Activated CD4-positive, alpha-beta T cell treated with anti-CD3 and anti-CD28 coated beads for 1 hour (primary cell): Measurements from ENCODE around the gene PDE2A.

Experiments
- DNase-seq: peaks from one replicate; pipeline ENCODE4 v3.0.0-alpha.2; 2020

Gene PDE2A

DNA sequence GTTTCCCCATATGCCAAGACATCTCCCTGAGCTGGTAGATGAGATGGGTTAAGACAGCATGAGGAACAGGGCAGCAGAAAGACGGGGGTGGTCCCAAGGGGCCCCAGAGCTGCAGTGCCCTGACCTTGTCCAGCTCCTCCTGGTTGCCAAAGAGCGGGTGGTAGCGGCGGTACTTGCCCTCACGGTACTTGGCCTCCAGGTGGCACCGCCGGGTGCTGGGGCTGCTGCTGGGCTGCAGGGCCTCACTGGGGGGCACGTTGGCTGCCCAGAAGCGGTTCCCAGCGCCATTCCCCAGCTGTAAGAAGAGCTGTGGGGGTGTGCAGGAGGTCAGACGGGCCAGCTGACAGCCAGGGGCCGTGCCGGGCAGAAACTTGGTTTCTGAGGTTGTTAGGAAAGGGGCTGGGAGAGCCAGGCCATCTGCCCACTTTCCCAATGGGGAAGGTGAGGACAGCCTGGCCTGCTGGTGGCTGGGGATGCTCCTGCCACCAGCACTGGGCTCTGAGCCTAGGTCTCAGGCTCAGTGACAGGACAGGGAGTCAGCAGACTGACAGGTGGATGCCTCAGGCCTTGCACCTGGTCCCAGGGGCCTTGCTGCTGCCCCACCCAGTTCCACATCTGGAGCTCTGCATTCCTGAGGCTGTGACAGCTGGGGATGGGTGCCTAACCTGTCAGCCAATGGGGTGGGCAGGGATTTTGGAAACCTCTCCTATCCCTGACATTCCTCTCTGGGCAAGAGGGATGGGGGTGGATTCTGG, 30.0 kb upstream of the PDE2A start:
- DNase-seq: no peak

DNA sequence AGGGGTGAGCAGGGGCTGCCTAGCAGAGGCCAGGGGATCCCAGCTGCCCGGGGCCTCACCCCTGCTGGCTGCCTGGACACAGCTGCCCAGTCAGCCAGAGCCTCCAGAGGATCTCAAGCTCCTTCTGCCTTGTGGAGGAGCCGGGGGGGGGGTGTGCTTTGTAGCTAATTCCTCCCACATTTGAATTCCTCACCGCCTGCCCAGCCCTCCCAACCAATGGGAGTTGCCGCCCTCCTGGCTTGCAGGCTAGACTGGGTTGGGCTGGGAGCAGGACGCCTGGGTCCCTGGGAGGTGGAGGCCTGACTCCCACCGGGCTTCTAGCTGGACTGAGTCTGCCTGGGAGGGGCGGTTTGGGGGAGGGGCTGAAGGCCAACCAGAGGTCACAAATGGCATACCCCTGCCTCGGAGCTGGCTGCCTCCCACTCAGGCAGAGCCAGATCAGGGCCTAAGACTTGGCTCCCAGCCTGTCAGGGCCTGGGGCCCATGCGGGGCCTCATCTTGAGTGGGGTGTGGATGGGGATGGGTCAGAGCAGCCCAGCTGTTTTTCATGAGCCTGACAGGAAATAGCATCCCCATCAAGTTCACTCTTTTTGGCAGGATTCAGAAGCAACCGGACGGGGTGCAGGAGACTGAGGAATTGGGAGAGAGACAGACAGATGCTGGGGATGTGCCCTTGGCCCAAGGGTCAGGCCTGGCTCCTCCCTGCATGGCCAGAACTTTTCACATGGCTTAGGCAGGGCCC, 29.2 kb upstream of the PDE2A start:
- no peak for DNase-seq

DNA sequence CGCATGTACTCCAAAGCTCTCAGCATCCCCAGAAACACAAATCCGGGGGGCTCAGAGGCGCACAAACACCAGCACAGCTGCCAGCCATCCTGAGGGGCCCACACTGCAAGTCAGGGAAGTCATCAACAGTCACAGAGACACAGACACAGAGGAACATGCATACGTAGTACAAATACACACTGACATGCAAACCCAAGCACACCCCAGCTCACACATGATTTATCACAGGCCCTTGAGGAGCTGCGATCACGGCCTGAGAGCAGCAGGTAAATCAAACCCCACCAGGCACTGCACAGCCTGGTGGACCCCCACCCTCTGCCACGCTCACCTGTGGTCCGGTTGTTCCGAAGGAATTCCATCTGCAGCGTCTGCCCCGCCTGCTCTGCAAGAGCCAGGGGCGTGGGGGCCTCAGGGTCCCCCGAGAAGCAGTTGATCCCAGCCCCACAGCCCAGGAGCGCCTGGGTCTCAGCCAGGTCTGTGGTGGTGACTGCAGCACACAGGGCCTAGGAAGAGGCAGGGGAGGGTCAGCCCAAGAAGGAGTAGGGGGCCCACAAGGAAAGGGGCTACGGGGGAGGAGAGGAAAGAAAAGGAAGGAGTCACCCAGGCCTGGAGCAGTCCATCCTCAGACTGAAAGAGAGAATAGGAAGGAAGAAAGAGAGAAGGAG, 28.5 kb upstream of the PDE2A start:
- DNase-seq: no peak

DNA sequence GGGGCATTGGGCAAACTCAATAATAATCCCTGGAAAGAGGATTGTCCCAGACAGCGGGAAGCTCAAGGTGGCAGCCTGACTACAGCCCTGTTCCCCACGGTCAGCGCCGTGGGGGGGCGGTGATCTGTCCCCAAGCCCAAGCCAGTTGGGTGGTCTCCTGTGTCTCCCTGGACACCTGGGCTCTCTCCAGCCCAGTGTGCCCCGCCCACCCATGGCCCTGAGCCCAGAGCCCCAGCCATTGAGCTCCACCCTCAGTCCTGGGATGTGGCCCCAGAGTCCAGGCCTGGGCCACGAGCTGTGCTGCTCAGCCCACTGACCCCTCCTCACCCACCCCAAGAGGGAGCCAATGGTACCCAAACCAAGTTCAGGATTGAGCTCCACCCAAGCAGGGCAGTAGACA, 27.9 kb upstream of the PDE2A start:
- DNase-seq: no peak

DNA sequence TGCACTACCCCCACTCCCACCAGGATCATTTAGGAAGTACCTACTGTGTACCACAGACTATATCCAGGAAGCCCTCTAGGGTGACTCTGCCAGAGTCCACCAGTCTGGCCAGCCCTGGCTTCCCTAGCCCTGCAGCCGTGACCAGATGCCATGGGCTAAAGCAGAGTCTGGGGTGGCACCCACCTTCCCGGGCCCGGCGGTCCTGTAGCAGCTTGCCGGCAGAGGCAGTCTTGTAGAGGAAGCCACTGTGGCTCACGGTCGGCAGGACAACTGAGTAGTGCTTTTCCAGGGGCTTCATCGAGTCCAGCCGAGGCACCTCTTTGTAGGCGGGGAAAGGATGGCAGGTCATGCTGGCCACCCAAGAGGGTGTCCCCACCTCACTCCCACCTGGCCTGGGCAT, 27.2 kb upstream of the PDE2A start:
- DNase-seq: no peak

DNA sequence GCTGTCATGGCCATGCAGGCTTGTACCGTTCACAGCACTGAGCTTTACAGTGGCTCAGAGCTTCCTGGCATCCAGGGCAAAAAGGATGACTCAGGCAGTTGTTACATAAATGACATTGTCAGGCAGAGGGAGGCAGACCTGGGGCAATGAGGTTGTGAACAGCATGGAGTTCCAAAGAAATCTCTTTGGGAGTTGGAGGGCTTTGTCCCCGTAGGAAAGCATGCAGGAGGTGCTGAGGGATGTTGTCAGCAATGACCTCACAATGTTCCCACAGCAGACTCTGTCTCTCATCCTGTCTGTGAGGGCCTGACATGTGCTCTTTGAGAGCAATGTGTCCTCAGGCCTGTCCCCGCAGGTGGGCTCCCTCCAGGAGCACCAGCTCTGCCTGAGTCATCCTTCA, 25.9 kb upstream of the PDE2A start:
- no peak for DNase-seq

DNA sequence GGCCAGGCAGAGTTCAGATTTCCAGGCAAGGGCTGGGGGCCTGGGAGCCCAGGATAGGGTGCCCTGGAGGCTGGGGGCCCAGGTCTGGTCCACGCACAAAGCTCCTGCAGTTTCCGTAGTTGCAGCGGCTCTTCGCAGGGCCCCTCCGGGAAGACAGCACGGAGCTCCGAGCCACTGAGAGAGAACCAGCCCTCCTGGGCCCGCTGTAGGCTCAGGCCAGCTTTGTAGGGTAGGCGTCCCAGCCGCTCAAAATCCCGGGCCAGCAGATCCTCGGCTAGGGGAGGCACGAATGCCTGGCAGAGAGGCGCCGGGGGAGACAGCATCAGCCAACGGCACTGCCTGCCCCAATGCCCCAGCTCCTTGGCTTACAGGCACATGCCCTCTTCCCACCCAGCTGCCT, 23.6 kb upstream of the PDE2A start:
- DNase-seq: no peak

DNA sequence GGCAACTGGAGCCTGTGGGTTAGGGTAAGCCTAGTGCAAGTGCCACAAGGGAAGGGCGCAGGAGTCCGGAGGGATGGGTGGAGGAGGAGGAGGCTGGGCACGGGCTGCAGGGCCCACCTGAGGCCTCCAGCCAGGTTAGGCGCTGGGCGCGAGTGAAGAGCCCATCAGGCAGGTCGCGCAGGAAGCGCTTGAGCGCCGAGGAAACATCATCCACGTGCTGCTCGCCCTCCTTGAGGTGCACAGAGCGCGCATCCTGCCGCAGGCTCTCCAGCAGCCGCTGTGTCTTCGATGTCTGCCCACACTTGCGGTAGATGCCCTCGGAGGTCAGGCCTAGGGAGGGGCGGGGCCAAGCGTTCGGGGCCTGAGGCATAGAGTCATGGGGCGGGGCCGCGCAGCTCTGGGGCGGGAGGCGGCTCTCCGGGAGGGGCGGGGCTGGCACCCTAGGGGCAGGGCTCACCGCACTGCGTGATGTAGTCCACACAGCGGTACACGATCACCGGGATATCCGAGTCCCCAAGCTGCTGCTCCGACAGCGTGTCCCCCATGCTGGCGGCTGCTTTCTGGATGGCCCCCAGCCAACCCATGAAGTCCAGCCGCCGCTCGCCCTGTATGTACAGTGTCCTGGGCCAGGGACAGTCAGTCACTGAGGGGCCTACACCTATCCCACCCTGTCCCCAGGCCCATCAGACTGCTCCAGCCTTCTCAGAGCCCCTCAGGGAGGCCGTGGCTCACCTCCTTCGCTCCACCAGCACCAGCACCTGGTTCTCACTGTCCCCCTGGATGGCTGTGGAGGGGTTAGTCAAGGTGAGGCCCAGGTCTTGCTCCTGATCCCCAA, 22.9 kb upstream of the PDE2A start:
- DNase-seq: no peak

DNA sequence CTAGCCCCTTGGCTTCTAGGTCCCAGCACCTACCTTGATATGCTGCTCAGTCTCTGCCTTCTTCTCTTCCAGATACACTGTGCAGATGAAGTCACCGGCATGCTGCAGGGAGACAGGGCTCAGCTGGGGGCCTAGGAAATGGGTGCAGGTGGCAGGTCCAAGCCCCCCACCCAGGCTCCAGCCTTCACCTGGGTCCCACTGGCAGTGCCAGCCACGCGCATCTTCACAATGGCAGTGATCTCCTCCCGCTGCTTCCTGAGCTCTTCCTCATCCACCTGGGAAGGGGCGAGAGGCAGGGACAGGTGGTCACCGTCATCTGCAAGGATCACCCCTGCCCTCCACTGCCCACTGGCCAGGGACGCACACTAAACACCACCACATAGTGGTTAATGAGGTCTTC, 21.1 kb upstream of the PDE2A start:
- DNase-seq: no peak

DNA sequence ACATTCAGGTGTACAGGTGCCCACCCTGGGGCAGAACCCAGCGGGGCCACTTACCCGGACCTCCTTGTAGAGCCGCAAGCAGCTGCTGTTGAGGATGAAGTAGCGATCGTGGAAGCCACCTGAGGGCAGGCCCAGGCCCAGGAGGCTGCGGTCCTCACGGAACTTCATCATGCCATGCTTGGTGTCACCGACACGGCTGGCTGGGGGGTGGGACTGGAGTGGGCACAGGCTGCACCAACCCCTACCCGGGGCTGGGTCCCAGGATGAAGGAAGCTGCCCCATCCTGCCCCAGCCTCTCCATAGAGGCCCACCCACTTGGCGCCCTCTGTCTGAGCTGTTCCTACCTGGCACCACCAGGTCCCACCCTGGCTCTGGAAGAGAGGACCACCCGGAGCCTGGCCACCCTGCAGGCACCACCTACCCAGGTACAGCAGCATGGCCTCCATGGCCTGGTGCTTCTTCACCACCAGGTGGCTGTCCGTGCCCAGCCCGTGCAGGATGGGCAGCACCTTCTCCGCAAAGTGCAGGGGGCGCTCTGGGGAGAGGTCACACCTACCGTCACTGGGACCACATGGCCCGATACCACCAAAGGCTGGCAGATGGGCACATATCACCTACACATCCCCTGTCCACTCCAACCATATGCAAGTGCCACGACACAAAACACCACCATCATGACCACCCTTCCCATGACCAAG, 19.2 kb upstream of the PDE2A start:
- DNase-seq: no peak

DNA sequence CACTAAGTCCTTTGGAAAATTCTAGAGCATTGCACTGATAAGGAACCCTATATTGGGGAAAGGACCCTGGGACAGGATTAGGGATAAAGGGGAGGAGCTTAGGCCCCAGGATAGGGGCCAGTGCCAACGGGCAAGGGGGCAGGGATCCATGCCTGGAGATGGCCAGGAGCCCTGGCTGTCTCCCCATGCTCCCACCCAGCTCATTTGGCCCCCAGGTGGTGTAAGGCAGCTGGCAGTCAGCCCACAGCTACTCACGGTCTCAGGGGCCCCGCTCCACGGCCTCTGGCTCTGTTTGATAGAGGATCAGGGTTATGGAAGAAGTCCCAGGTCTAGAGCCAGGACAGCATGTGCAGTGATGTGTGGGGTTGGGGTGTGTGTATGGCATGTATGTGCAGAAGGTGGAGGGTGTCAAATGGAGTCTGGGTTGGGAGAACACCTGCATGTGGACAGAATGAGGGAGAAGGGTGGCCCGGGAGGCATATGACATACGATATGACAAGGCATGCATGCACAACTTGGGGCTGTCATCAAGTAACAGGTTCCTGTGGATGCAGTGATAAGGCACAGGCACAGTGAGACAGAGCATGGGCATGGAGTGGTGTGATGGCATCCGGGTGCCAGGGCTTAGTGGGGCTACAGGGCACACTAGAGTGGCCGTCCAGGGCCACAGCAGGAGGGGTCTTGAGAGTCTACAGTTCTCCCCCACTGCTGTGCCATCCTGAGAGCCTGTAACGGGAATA, 18.4 kb upstream of the PDE2A start:
- no peak for DNase-seq

DNA sequence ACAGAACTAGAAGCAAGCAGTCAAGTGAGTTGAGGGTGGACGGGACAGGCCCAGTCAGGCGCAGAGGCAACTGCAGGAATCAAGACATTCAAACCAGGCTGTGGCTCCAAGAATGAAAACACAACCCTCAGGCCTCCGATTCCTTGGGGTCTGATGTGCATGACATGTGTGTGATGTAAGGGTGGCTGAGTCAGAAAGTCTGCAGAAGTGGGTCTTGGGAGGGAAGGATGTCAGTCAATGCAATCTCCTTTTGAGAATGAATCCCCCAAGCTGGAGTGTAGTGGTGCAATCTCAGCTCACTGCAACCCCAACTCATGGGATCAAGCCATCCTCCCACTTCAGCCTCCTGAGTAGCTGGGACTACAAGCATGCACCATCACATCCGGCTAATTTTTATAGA, 15.9 kb upstream of the PDE2A start:
- no peak for DNase-seq

DNA sequence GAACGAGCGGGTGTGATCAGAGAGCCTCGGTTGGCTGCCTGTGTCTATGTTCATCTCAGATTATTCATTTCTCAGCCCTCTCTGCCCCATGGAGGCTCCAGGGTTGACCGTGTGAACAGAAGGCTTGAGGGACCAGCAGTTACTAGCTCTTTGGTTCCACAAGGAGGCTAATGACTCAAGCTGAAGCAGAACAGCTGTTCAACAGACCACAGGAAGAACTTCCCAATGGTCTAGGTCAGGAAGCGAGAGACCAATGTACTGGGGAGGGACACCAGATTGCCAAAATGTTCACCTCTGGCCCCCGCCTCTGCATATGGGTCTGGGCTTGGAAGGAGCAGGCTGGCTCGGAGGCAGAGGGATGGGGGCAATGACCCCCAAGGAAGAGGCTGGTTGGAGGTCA, 14.7 kb upstream of the PDE2A start:
- no peak for DNase-seq

DNA sequence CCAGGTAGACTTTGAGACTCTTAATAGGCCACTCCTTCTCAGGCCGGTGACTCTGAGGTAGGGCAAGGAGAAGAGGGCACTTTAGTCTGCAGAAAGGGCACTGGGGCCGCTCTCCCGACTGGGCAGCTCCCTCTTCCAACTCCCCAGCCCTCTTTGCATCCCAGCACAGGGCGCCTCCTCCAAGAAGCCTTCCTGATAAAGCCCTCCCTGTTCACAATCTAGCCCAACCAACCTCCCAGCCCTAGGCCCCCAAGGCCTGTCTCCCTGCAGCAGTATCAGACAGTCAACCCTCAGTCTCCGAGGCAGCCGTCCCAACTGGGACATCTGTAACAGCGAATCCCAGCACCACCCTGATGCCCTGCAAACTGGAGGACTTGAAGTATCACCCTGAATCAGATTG, 14.3 kb upstream of the PDE2A start:
- DNase-seq: no peak

DNA sequence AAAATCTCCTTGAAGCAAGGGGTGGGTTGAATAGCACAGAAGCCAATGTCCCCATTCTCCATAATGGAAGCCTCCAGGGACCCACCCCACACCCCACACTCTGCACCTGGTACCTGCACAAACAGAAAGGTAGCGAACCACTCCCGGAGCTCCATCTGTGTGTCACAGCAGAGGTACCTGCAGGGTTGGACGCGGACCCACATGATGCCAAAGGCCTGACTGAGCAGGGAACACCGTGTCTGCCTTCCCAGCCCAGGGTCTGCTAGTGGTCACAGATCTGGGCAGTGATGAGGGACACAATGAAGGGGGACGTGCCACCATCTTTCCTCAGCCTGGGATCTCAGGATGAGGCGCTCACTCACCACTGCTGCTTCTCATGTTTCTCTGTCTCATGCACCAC, 13.1 kb upstream of the PDE2A start:
- DNase-seq: no peak

DNA sequence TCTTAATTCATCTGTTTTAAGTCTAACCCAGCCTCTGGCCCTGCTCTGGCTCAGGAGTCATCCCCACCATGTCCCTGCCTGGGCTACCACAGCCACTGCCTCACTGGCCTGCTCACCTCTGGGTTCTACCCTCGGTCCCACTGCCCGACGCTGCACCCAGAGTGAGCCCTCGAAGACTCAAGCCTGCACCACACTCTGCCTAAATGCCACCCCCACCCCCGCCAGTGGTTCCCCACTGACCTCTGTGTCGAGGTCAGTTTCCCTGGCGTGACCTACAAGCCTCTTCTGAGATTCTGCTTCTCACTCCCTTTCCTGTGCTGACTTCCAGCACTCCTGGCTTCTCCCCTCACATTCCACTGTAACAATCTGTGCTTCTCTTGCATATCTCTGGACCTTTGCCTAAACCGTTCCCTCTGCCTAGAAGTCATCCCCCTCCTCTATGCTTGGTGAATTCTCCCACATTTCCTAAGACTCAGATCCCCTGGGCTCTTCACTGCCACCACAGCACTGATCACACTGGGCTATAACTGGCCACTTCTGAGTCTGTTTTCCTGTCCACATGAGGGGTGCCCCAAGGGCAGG, 12.5 kb upstream of the PDE2A start:
- no peak for DNase-seq

DNA sequence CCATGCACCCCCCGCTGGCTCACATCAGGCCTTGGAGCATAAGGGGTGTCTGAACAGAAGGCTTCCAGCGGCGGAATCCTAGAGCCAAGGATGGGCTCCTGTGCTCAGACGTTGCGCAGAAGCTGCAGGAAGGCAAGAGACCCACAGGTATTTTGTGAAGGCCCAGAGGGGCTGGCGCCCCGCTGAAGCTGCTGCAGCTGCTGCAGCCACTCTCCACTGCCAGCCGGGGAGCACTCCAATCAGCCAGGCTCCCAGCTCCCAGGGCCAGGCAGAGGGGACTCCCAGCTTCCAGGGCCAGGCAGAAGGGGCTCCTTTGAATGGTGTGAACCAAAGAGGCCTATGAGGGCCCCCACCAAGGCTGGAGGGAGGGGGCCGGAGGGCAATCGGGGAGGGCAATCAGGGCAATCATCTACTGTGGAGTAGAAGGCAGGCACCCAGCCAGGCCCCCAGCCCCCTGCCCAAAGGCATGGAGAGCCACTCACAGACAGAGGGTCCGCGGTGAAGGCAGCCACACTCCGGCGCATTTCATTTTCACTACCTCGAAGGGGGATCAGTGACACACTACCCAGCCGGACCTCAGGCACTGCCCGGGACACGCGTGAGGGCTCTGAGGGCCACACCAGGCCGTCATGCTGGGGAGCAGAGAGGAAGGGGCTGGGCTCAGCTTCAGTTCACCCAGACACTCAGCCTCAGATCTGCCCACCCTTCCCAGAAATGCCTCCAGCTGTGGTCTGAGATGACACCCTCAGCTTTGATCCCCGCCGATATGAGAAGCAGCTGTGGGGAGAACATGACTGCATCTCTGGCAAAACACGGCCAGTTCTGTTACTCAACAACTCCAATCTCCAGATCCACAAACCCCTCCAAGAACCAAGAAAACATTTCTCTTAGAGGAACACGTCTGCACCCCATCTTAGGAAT, 11.6 kb upstream of the PDE2A start:
- DNase-seq: no peak

DNA sequence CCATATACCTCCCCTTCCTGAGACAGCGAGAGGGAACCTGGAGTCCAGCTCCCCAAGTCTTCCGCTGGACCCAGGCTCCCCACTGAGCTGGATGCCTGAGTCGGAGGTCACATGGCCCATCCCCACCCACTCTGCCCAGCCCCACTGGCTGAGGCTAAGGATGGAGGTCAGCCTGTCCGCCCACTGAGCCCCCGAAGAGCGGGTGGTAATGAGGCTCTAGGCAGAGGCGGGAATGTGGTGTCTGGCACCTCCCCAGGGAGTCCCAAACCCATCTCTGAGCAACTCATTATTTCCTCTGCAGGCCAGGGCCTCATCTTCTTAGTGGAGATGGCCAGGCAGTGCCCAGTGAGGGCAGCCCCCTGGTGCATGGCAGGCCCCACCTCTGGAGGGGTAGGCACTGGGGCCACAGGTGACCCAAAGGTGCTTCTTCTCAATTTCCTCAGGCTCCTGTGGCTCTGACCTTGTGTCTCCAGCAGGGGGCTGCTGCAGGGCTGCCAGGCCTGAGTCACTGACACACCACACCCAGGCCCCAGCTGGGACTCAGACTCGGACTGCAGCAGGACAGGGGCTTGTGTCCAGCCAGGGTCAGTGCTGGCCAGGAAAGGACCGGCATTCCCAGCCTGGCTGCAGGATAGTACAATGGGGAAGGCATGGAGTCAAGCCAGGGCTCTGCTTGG, 10.2 kb upstream of the PDE2A start:
- DNase-seq: peak; percentile 20

DNA sequence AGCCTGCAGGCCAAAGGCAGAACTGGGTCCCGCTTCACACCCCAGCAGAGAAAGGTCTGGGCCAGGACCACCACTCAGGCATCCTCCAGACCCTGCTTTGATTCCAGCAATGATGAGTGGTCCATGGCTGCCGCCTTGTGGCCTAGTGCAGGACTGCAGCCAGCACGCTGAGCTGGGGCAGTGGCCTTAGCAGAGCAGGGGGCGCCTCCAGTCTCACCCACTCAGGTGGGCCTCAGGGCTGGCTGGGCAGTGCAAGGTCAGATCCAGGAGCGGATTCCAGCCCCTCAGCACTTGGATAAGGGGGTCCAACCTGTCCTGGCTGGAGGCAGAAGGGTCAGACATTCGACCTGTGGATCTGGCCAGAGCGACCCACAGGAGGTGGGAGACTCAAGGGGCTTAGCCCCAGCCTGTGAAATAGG, 9.6 kb upstream of the PDE2A start:
- DNase-seq: peak; percentile 52

DNA sequence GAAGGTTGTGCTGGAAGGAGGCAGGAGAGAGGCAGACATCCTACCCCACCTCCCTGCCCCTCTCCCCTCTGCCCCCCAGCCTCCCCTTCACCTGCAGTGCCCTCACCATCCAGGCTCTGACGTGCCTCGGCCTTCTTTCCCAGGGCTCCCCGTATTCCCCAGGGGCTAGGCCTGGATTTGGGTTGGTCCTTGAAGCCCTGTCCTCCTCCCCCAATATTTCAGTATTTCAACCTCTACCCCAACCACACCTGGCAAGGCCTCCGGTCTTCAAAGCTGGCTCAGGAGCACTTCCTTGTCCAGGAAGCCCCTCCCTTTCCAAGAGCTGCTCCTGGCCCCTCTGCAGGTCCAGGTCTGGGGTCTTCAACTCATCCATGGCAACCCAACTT, 8.6 kb upstream of the PDE2A start:
- no peak for DNase-seq
